H1 (cell line): Measurements from ENCODE around the gene GPR176. TPM values are rescaled to one million over a fixed set of nuclear protein-coding genes. Genes with fewer than 3 reads are reported as not detected.

Experiments
- CTCF ChIA-PET: fragments of 300-600 bp; sonication (Branson Sonifier 250); formaldehyde crosslinking; loops from one replicate; lab custom pipeline; 2021; ENCODE audit not compliant: partially characterized antibody; lab: Charles Lee
- POLR2A ChIA-PET: fragments of 300-600 bp; sonication (Branson Sonifier 250); formaldehyde crosslinking; loops from one replicate; lab custom pipeline; 2021; ENCODE audit warnings: inconsistent platforms; ENCODE audit not compliant: partially characterized antibody; lab: Charles Lee
- DNase-seq, 2 experiments: peaks; one replicate each; pipeline versions ENCODE4 v3.0.0 to v3.0.0-alpha.2; 2010 to 2022; ENCODE audit warnings: low spot score in 2 of 2, low read depth in 1 of 2, mixed read lengths in 1 of 2
- FAIRE-seq: peaks from 2 replicates; lab custom pipeline; 2011; peaks lifted over from hg19 to GRCh38; lab: Jason Lieb, UNC
- H2AFZ ChIP-seq: 2 replicates; pipeline ENCODE4 v1.8.1; 2012; ENCODE audit warnings: low read length, inconsistent platforms
- H2AK5ac ChIP-seq: 2 replicates; pipeline ENCODE4 v1.6.1; 2013; ENCODE audit warnings: low read depth, low read length
- H2BK120ac ChIP-seq: replicated peaks from 2 replicates; pipeline ENCODE3; 2013; ENCODE audit warnings: low read depth, low read length, inconsistent platforms
- H2BK12ac ChIP-seq: 2 replicates; pipeline ENCODE4 v1.6.1; 2013; ENCODE audit warnings: low read depth, low read length
- H2BK15ac ChIP-seq: 2 replicates; pipeline ENCODE4 v1.6.1; 2013; ENCODE audit warnings: low read length
- H2BK20ac ChIP-seq: 2 replicates; pipeline ENCODE4 v1.6.1; 2013; ENCODE audit warnings: low read length
- H2BK5ac ChIP-seq: 2 replicates; pipeline ENCODE4 v1.6.1; 2013; ENCODE audit warnings: low read depth, low read length
- H3K14ac ChIP-seq: 2 replicates; pipeline ENCODE4 v1.6.1; 2013; ENCODE audit warnings: inconsistent platforms; ENCODE audit not compliant: insufficient read length
- H3K18ac ChIP-seq: 2 replicates; pipeline ENCODE4 v1.6.1; 2013; ENCODE audit warnings: low read length; ENCODE audit errors: extremely low read depth
- H3K23ac ChIP-seq: 2 replicates; pipeline ENCODE4 v1.6.1; 2013; ENCODE audit warnings: inconsistent platforms; ENCODE audit not compliant: insufficient read length
- H3K23me2 ChIP-seq: 2 replicates; pipeline ENCODE4 v1.6.1; 2013; ENCODE audit warnings: low read depth, low read length
- H3K27ac ChIP-seq: 2 replicates; pipeline ENCODE4 v1.6.1; 2011; ENCODE audit warnings: low read depth, low read length, inconsistent platforms
- H3K27me3 ChIP-seq, 4 experiments: replicated peaks in 1 of 4; 1 replicate in 1 of 4; 2 replicates in 3 of 4; pipeline versions ENCODE4 v1.6.1 to v1.8.1; 2011 to 2013; ENCODE audit warnings: low read length in 3 of 4, mild to moderate bottlenecking in 3 of 4, inconsistent platforms in 2 of 4, mixed read lengths in 2 of 4, moderate library complexity in 1 of 4; ENCODE audit not compliant: control insufficient read depth in 3 of 4, insufficient read depth in 3 of 4; ENCODE audit errors: extremely low read depth in 1 of 4
- H3K36me3 ChIP-seq, 4 experiments: 2 replicates each; pipeline versions ENCODE4 v1.6.1 to v1.8.1; 2011 to 2013; ENCODE audit warnings: mild to moderate bottlenecking in 4 of 4, low read length in 3 of 4, moderate library complexity in 2 of 4, control low read depth in 1 of 4, inconsistent platforms in 1 of 4; ENCODE audit not compliant: insufficient read depth in 4 of 4, control insufficient read depth in 2 of 4
- H3K4ac ChIP-seq: replicated peaks from 2 replicates; pipeline ENCODE3; 2013; ENCODE audit warnings: low read length, low read depth, mixed read lengths, inconsistent platforms; ENCODE audit not compliant: insufficient read length
- H3K4me1 ChIP-seq, 4 experiments: replicated peaks in 1 of 4; 1 replicate in 1 of 4; 2 replicates in 3 of 4; pipeline versions ENCODE4 v1.6.1 to v1.8.1; 2011 to 2013; ENCODE audit warnings: low read length in 3 of 4, inconsistent platforms in 2 of 4, mixed read lengths in 1 of 4; ENCODE audit not compliant: insufficient read depth in 4 of 4, control insufficient read depth in 3 of 4
- H3K4me2 ChIP-seq, 2 experiments: 2 replicates each; pipeline versions ENCODE4 v1.6.1 to v1.8.1; 2011 to 2013; ENCODE audit warnings: low read depth in 2 of 2, low read length in 2 of 2, control low read depth in 1 of 2, inconsistent platforms in 1 of 2, mild to moderate bottlenecking in 1 of 2; ENCODE audit not compliant: insufficient read depth in 1 of 2
- H3K4me3 ChIP-seq, 4 experiments: fragments of 200-600, 300-600 bp in 1 of 4; sonication (generic), shearing (Covaris generic), sonication (Bioruptor Twin) in 1 of 4; 2 replicates each; pipeline versions ENCODE4 v1.5.1 to v1.8.1; 2011 to 2016; ENCODE audit warnings: low read length in 4 of 4, low read depth in 3 of 4, control low read depth in 2 of 4, inconsistent platforms in 2 of 4, mild to moderate bottlenecking in 2 of 4, mixed read lengths in 1 of 4, moderate library complexity in 1 of 4; ENCODE audit not compliant: insufficient read depth in 2 of 4; ENCODE audit errors: extremely low read depth in 1 of 4
- H3K56ac ChIP-seq: replicated peaks from 2 replicates; pipeline ENCODE3; 2013; ENCODE audit warnings: low read depth, mild to moderate bottlenecking, mixed read lengths, low read length, inconsistent platforms; ENCODE audit not compliant: insufficient read length
- H3K79me1 ChIP-seq: 2 replicates; pipeline ENCODE4 v1.6.1; 2013; ENCODE audit warnings: low read depth, low read length, control low read depth
- H3K79me2 ChIP-seq, 2 experiments: 2 replicates each; pipeline versions ENCODE4 v1.6.1 to v1.8.1; 2012 to 2013; ENCODE audit warnings: low read length in 2 of 2, mild to moderate bottlenecking in 2 of 2, inconsistent platforms in 1 of 2; ENCODE audit not compliant: insufficient read depth in 2 of 2, control insufficient read depth in 1 of 2
- H3K9ac ChIP-seq, 4 experiments: replicated peaks in 1 of 4; 1 replicate in 1 of 4; 2 replicates in 3 of 4; pipeline versions ENCODE4 v1.6.1 to v1.8.1; 2011 to 2013; ENCODE audit warnings: low read depth in 3 of 4, low read length in 3 of 4, control low read depth in 2 of 4, mild to moderate bottlenecking in 2 of 4, moderate library complexity in 2 of 4, inconsistent platforms in 1 of 4; ENCODE audit errors: extremely low read depth in 1 of 4
- H3K9me3 ChIP-seq, 2 experiments: 2 replicates each; pipeline versions ENCODE4 v1.6.1 to v1.8.1; 2012 to 2013; ENCODE audit warnings: mild to moderate bottlenecking in 2 of 2, moderate library complexity in 2 of 2, control low read depth in 1 of 2, inconsistent platforms in 1 of 2, low read depth in 1 of 2, low read length in 1 of 2, mixed read lengths in 1 of 2; ENCODE audit not compliant: insufficient read depth in 2 of 2
- H4K20me1 ChIP-seq, 2 experiments: replicated peaks in 1 of 2; 2 replicates each; pipeline versions ENCODE3 to v1.8.1; 2011 to 2013; ENCODE audit warnings: inconsistent platforms in 2 of 2, low read length in 2 of 2, mild to moderate bottlenecking in 1 of 2; ENCODE audit not compliant: insufficient read depth in 2 of 2, control insufficient read depth in 1 of 2
- H4K5ac ChIP-seq: 2 replicates; pipeline ENCODE4 v1.6.1; 2013; ENCODE audit warnings: low read length, low read depth, mixed read lengths, inconsistent platforms; ENCODE audit not compliant: insufficient read length
- H4K8ac ChIP-seq: 2 replicates; pipeline ENCODE4 v1.8.0; 2013; ENCODE audit warnings: mild to moderate bottlenecking, moderate library complexity, low read length, inconsistent platforms; ENCODE audit not compliant: insufficient read depth; ENCODE audit errors: extremely low read depth
- H4K91ac ChIP-seq: replicated peaks from 2 replicates; pipeline ENCODE3; 2013; ENCODE audit warnings: low read length, mixed read lengths, inconsistent platforms; ENCODE audit not compliant: insufficient read length
- CBX5 ChIP-seq: fragments of 300-800, 300-1000 bp; sonication (generic); IDR thresholded peaks from 2 replicates; pipeline ENCODE4 v1.7.1; 2016; ENCODE audit warnings: antibody characterized with exemption, low read length, low read depth
- CHD2 ChIP-seq: IDR thresholded peaks from 2 replicates; pipeline ENCODE4 v1.6.1; 2012; ENCODE audit warnings: low read length, improper control_type of control experiment
- CTBP2 ChIP-seq: IDR thresholded peaks from 2 replicates; pipeline ENCODE4 v1.7.0; 2011; ENCODE audit warnings: borderline replicate concordance, mild to moderate bottlenecking, moderate library complexity, mixed read lengths, low read length; ENCODE audit not compliant: insufficient read depth, insufficient read length
- EP300 ChIP-seq, 2 experiments: IDR thresholded peaks; 1 replicate in 1 of 2; 2 replicates in 1 of 2; pipeline ENCODE4 v1.6.1; 2011 to 2012; ENCODE audit warnings: low read depth in 2 of 2, low read length in 2 of 2, mild to moderate bottlenecking in 2 of 2, borderline replicate concordance in 1 of 2, inconsistent platforms in 1 of 2, moderate library complexity in 1 of 2
- GTF2F1 ChIP-seq: IDR thresholded peaks from 2 replicates; pipeline ENCODE4 v1.6.1; 2012; ENCODE audit warnings: low read depth, low read length, improper control_type of control experiment, borderline replicate concordance
- KDM4A ChIP-seq: IDR thresholded peaks from one replicate; pipeline ENCODE4 v1.7.1; 2012; ENCODE audit warnings: low read depth, mild to moderate bottlenecking, moderate library complexity, low read length, inconsistent platforms; ENCODE audit not compliant: severe bottlenecking
- MAX ChIP-seq: IDR thresholded peaks from 2 replicates; pipeline ENCODE4 v1.6.1; 2012; ENCODE audit warnings: inconsistent platforms
- NANOG ChIP-seq: IDR thresholded peaks from 2 replicates; pipeline ENCODE4 v1.6.1; 2011; ENCODE audit warnings: low read length, low read depth, mild to moderate bottlenecking, inconsistent platforms; ENCODE audit not compliant: insufficient read depth, poor library complexity, severe bottlenecking
- POLR2A ChIP-seq, 2 experiments: IDR thresholded peaks; 1 replicate in 1 of 2; 2 replicates in 1 of 2; pipeline ENCODE4 v1.6.1; 2011; ENCODE audit warnings: low read depth in 2 of 2, low read length in 2 of 2, mild to moderate bottlenecking in 2 of 2; ENCODE audit errors: control extremely low read depth in 1 of 2
- POLR2AphosphoS5 ChIP-seq: IDR thresholded peaks from 2 replicates; pipeline ENCODE4 v1.6.1; 2011; ENCODE audit warnings: low read depth, low read length
- RAD21 ChIP-seq, 2 experiments: IDR thresholded peaks in 1 of 2; conservative IDR thresholded peaks in 1 of 2; 2 replicates each; pipeline ENCODE4 v1.6.1; 2011; ENCODE audit warnings: low read depth in 2 of 2, low read length in 2 of 2, improper control_type of control experiment in 1 of 2, inconsistent platforms in 1 of 2, mild to moderate bottlenecking in 1 of 2, moderate library complexity in 1 of 2
- SAP30 ChIP-seq: fragments of 300-600 bp; sonication (generic); IDR thresholded peaks from 2 replicates; pipeline ENCODE4 v1.7.1; 2012; ENCODE audit warnings: low read length, moderate library complexity, mild to moderate bottlenecking, inconsistent platforms; ENCODE audit not compliant: insufficient read depth, insufficient replicate concordance
- SP4 ChIP-seq: IDR thresholded peaks from 2 replicates; pipeline ENCODE4 v1.6.1; 2012; ENCODE audit warnings: low read length, inconsistent platforms
- TCF12 ChIP-seq: IDR thresholded peaks from 2 replicates; pipeline ENCODE4 v1.6.1; 2011; ENCODE audit warnings: low read depth, mild to moderate bottlenecking, low read length
- WGBS, 2 experiments: shearing (Covaris generic) in 1 of 2; methylation state at CpG; one replicate each; pipeline versions ENCODE4 v1.1.6 to v1.1.7; 2013 to 2015; ENCODE audit warnings: low lambda C conversion rate in 2 of 2, mixed read lengths in 2 of 2, inconsistent platforms in 1 of 2, low coverage in 1 of 2, missing lambda C conversion rate in 1 of 2; ENCODE audit not compliant: insufficient replicate concordance in 2 of 2, insufficient coverage in 1 of 2, insufficient read length in 1 of 2; ENCODE audit errors: extremely low coverage in 1 of 2, missing lambda C conversion rate in 1 of 2; 5-methylcytosine and 5-hydroxymethylcytosine counted together
- polyA plus RNA-seq, 7 experiments: library from polyadenylated mRNA; depleted of rRNA in 3 of 7; stranded (reverse) in 5 of 7; unstranded in 2 of 7; fragments of >200 nt in 5 of 7; fragments of 200-250 nt in 2 of 7; gene quantifications; 1 replicate in 5 of 7; 2 replicates in 1 of 7; 4 replicates in 1 of 7; pipeline versions ENCODE4 v1.2.1 to v1.2.3, GENCODE V29; 2011 to 2013; ENCODE audit warnings: missing spikeins in 2 of 7, mixed read lengths in 2 of 7
- total RNA-seq: library from RNA; stranded (reverse); fragmentation: NEBNext Ultra II Directional; extraction: Animal tissue kit (Norgen Biotek cat#: 25700); gene quantifications from 2 replicates; pipeline ENCODE4 v1.2.1, GENCODE V29; 2021

Gene GPR176
- total and polyA plus RNA-seq, 2 of the 8 experiments (the other 6 are each of a cell fraction or from before 2014, with no cell fraction given): 190 to 281 TPM

GRCh38 chr15:39959411-39959810 lies 39.3 kb upstream of the GPR176 start:
- CTCF ChIA-PET: no interaction called here

More at GRCh38 chr15:39959411-39959810, 39.3 kb upstream of the GPR176 start:
- Histone ChIP-seq H3K14ac (no peak overlapping the region), H2BK120ac (no peak overlapping the region), H3K4me1 (0 out of 7 replicates have a peak, but pooled peaks cover 0 to 4% (median 0%) of the 10 kb centered on the region in 4 experiments), H4K8ac (no peak overlapping the region), H3K9ac (no peak overlapping the region), H3K18ac (no peak overlapping the region), H3K9me3 (no peaks in the 10 kb centered on the region), H3K23ac (no peak overlapping the region), H3K23me2 (no peaks in the 10 kb centered on the region), H3K27me3 (no peaks in the 10 kb centered on the region), H3K4me3 (no peak overlapping the region), H2BK5ac (no peak overlapping the region), H3K79me1 (no peaks in the 10 kb centered on the region), H3K4ac (no peak overlapping the region), H4K91ac (no peak overlapping the region), H4K20me1 (peaks cover 0 to 2% of the 10 kb centered on the region in 2 experiments), H3K4me2 (no peak overlapping the region), H2AFZ (no peak overlapping the region), H3K27ac (no peak overlapping the region), H2BK12ac (no peak overlapping the region), H3K36me3 (peaks cover 15 to 79% (median 53%) of the 10 kb centered on the region in 4 experiments), H3K79me2 (no peaks in the 10 kb centered on the region), H2BK15ac (no peak overlapping the region), H3K56ac (no peak overlapping the region)
- no peak for TF ChIP-seq RAD21 (IDR thresholded peaks at IDR 0.05 in 1 of 2, conservative IDR thresholded peaks at IDR 0.05 in 1 of 2; ENCODE audit: low read depth in 2 of 2, low read length in 2 of 2)
- no peak for TF ChIP-seq NANOG
- TF ChIP-seq POLR2AphosphoS5: no peak
- TF ChIP-seq GTF2F1: no peak
- no peak for TF ChIP-seq EP300 (IDR thresholded peaks at IDR 0.05; ENCODE audit: borderline replicate concordance in 1 of 2, low read depth in 2 of 2, low read length in 2 of 2)
- no peak for TF ChIP-seq CBX5
- TF ChIP-seq CTBP2: no peak
- TF ChIP-seq SAP30: no peak
- TF ChIP-seq KDM4A: no peak
- TF ChIP-seq MAX: no peak
- TF ChIP-seq CHD2: no peak
- no peak for TF ChIP-seq TCF12
- TF ChIP-seq POLR2A (IDR thresholded peaks at IDR 0.05; ENCODE audit: control extremely low read depth in 1 of 2, low read depth in 2 of 2, low read length in 2 of 2): no peak
- TF ChIP-seq SP4: no peak
- TF ChIP-seq, all 59 proteins: peak for 0
- no peak for DNase-seq
- no peak overlapping the region for H2AK5ac ChIP-seq
- no peak for FAIRE-seq
- no peak overlapping the region for H4K5ac ChIP-seq
- no peak overlapping the region for H2BK20ac ChIP-seq
- WGBS, 2 experiments: 89% methylated on average over 1 of the region's 1 CpG; no CpG with 5 or more reads in 1 of the 2 experiments
- POLR2A ChIA-PET: no interaction called here
